NCI-H1105 (cell line): ENCODE results near the gene USP6NL.

Experiments used
- DNase-seq: peaks from one replicate; lab custom pipeline; 2025; lab: John Stamatoyannopoulos, UW

The USP6NL gene

GRCh38 chr10:11551104-11551503, 60.3 kb downstream of the USP6NL start:
- no peak for DNase-seq

- DNase-seq = no peak
Measured at GRCh38 chr10:11548768-11549099, 62.7 kb downstream of the USP6NL start.

- no peak for DNase-seq
Measured at GRCh38 chr10:11548065-11548767, 63.2 kb downstream of the USP6NL start.

GRCh38 chr10:11546581-11546980, 64.9 kb downstream of the USP6NL start:
- DNase-seq = no peak

GRCh38 chr10:11541296-11541695, 70.2 kb downstream of the USP6NL start:
- no peak for DNase-seq

- DNase-seq = no peak
Measured at GRCh38 chr10:11539191-11539868, 72.1 kb downstream of the USP6NL start.

GRCh38 chr10:11538834-11539190, 72.6 kb downstream of the USP6NL start:
- no peak for DNase-seq

GRCh38 chr10:11536228-11536627, 75.2 kb downstream of the USP6NL start:
- DNase-seq = no peak

- no peak for DNase-seq
Measured at GRCh38 chr10:11535346-11535959, 76.0 kb downstream of the USP6NL start.

- no peak for DNase-seq
Measured at GRCh38 chr10:11533328-11533781, 78.1 kb downstream of the USP6NL start.

- DNase-seq = no peak
Measured at GRCh38 chr10:11532306-11532705, 79.1 kb downstream of the USP6NL start.

- DNase-seq = no peak
Measured at GRCh38 chr10:11530806-11531205, 80.6 kb downstream of the USP6NL start.

GRCh38 chr10:11529276-11529903, 82.1 kb downstream of the USP6NL start:
- no peak for DNase-seq

GRCh38 chr10:11528286-11528685, 83.2 kb downstream of the USP6NL start:
- DNase-seq = no peak

GRCh38 chr10:11527691-11528255, 83.7 kb downstream of the USP6NL start:
- no peak for DNase-seq

GRCh38 chr10:11527068-11527467, 84.4 kb downstream of the USP6NL start:
- DNase-seq = no peak

- DNase-seq = no peak
Measured at GRCh38 chr10:11525503-11525902, 85.9 kb downstream of the USP6NL start.

- DNase-seq = no peak
Measured at GRCh38 chr10:11522821-11523245, 88.6 kb downstream of the USP6NL start.

GRCh38 chr10:11521860-11522259, 89.6 kb downstream of the USP6NL start:
- DNase-seq = no peak

GRCh38 chr10:11520892-11521291, 90.6 kb downstream of the USP6NL start:
- DNase-seq = no peak

GRCh38 chr10:11517150-11517549, 94.3 kb downstream of the USP6NL start:
- no peak for DNase-seq

GRCh38 chr10:11516431-11516746, 95.1 kb downstream of the USP6NL start:
- DNase-seq = no peak
